ENCODE results near the gene MFSD11. TPM values are rescaled to one million over a fixed set of nuclear protein-coding genes. Genes with fewer than 3 reads are reported as not detected.

Gene MFSD11
- total and polyA plus RNA-seq, 2 donors (not counting 3 experiments of a cell fraction or from before 2014, with no cell fraction given): 23.5 to 35.2 TPM

GRCh38 chr17:76721463-76721862 lies 16.5 kb upstream of the MFSD11 start:
- H3K36me3 ChIP-seq (ENCODE audit: control insufficient read depth in 2 of 2, extremely low read depth in 1 of 2, insufficient read depth in 2 of 2, low read length in 2 of 2): peaks cover 21 to 36% of the 10 kb centered on the region in 2 experiments
- ChIA-PET CTCF (interaction anchor here (1.6 kb wide), 1 partner anchor 40 kb away, joined by 4 read pairs; no protein-coding TSS in a partner anchor), POLR2A (no interaction called here)
- H4K20me1 ChIP-seq (replicated peaks; ENCODE audit: control insufficient read depth, extremely low read depth, insufficient read depth, low read length): no peaks in the 10 kb centered on the region
- dilution Hi-C loops (cut with MboI; ENCODE audit: extremely low pct_ligation_motif_present, low sequenced_read_pairs) (no loop called here), intact Hi-C loops (cut with micrococcal nuclease) (no loop called here)
- TF ChIP-seq, protein P1, sequence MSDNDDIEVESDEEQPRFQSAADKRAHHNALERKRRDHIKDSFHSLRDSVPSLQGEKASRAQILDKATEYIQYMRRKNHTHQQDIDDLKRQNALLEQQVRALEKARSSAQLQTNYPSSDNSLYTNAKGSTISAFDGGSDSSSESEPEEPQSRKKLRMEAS (IDR thresholded peaks at IDR 0.05; ENCODE audit: insufficient read depth, insufficient read length): no peak
- no peak for TF ChIP-seq CTCF (IDR thresholded peaks at IDR 0.05; ENCODE audit: extremely low read depth in 1 of 2, insufficient read depth in 1 of 2, low read depth in 1 of 2, low read length in 2 of 2)
- no peak for TF ChIP-seq POLR2A (IDR thresholded peaks at IDR 0.05; ENCODE audit: low read depth, low read length)
- TF ChIP-seq MYC (IDR thresholded peaks at IDR 0.05; ENCODE audit: low read depth, low read length): no peak
- no peak for TF ChIP-seq GATA2 (IDR thresholded peaks at IDR 0.05; ENCODE audit: insufficient read depth, insufficient read length, low read depth, low read length)
- TF ChIP-seq FOS (IDR thresholded peaks at IDR 0.05; ENCODE audit: borderline replicate concordance, insufficient read depth, low read length): no peak
- TF ChIP-seq JUN (IDR thresholded peaks at IDR 0.05; ENCODE audit: borderline replicate concordance, insufficient read depth, insufficient read length, low read depth): no peak
- TF ChIP-seq POLR2AphosphoS5 (IDR thresholded peaks at IDR 0.05; ENCODE audit: insufficient read depth, low read depth, low read length): no peak
- no peak for TF ChIP-seq EZH2 (IDR thresholded peaks at IDR 0.05; ENCODE audit: borderline replicate concordance, low read depth, low read length, severe bottlenecking)
- H2AFZ ChIP-seq (ENCODE audit: low read depth, low read length): no peak overlapping the region
- peaks cover 12% of the 10 kb centered on the region for H3K4me1 ChIP-seq (ENCODE audit: control insufficient read depth, extremely low read depth, insufficient read depth, low read length)
- H3K27me3 ChIP-seq (ENCODE audit: control insufficient read depth in 2 of 2, insufficient read depth in 2 of 2, low read length in 2 of 2): no peaks in the 10 kb centered on the region
- BruUV-seq (replicated peaks): no TSS peak
- FAIRE-seq: no peak
- H3K9me3 ChIP-seq (replicated peaks; ENCODE audit: control insufficient read depth, insufficient read depth, low read length): no peaks in the 10 kb centered on the region
- DNase-seq (ENCODE audit: low read depth, low spot score): no peak
- H3K79me2 ChIP-seq (ENCODE audit: control insufficient read depth, insufficient read depth, low read length): peaks cover 40% of the 10 kb centered on the region
- H3K9ac ChIP-seq (replicated peaks; ENCODE audit: extremely low read depth, insufficient read depth, low read length): no peak overlapping the region
- H3K4me3 ChIP-seq (replicated peaks in 1 of 3; ENCODE audit: insufficient read depth in 1 of 3, low read depth in 1 of 3, low read length in 3 of 3): no peak overlapping the region
- no peak overlapping the region for H3K27ac ChIP-seq (ENCODE audit: insufficient read depth, low read depth, low read length)
- no peak overlapping the region for H3K4me2 ChIP-seq (ENCODE audit: insufficient read depth, low read length)
- no peaks in the 10 kb centered on the region for H3K9me1 ChIP-seq (replicated peaks; ENCODE audit: control insufficient read depth, extremely low read depth, insufficient read depth, low read length)
